ENCODE data around the gene GDPD5. TPM values are rescaled to one million over a fixed set of nuclear protein-coding genes. Genes with fewer than 3 reads are reported as not detected.

The GDPD5 gene
- total RNA-seq, 4 donors from 2014 or later, result 5.1 to 9.3 (median 8.4) TPM

DNA sequence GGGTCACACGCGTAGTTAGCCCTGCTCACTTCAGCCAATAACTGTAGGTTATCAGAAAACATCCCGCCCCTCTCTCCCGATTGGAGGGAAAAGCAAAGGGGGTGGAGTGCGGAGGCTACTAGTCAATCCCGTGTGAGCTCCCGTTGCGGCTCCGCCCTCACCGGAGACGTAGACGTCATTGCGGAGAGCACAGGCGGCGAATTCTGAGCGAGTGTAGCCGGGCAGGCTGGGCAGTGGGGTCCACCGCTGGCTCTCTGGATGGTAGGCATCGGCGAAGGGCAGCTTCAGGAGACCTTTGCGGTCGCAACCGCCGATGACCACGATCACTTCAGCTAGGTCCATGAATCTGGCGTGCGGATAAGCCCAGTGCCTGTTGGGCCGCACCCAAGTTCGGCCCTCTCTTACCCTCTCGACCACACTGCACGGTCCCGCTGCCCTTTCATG lies 97.4 kb downstream of the GDPD5 start:
- Histone ChIP-seq H3K27me3 (peaks cover 0 to 51% (median 16%) of the 10 kb centered on the region in 4 donors), H3K4me1 (peaks cover 10 to 41% (median 30%) of the 10 kb centered on the region in 4 donors), H3K9me3 (peaks cover 0 to 7% (median 3%) of the 10 kb centered on the region in 4 donors), H3K27ac (replicated peaks in 1 of 4) (peak overlapping the region in 2 of 4 donors; percentile 63 to 64), H3K36me3 (peaks cover 0 to 6% (median 5%) of the 10 kb centered on the region in 4 donors), H3K4me3 (peak overlapping the region; percentile 42 to 61 (median 55))
- TF ChIP-seq EP300 (IDR thresholded peaks at IDR 0.05), result no peak
- peak; percentile 69 to 85 for TF ChIP-seq POLR2AphosphoS5 (IDR thresholded peaks at IDR 0.05)
- TF ChIP-seq, protein P1, sequence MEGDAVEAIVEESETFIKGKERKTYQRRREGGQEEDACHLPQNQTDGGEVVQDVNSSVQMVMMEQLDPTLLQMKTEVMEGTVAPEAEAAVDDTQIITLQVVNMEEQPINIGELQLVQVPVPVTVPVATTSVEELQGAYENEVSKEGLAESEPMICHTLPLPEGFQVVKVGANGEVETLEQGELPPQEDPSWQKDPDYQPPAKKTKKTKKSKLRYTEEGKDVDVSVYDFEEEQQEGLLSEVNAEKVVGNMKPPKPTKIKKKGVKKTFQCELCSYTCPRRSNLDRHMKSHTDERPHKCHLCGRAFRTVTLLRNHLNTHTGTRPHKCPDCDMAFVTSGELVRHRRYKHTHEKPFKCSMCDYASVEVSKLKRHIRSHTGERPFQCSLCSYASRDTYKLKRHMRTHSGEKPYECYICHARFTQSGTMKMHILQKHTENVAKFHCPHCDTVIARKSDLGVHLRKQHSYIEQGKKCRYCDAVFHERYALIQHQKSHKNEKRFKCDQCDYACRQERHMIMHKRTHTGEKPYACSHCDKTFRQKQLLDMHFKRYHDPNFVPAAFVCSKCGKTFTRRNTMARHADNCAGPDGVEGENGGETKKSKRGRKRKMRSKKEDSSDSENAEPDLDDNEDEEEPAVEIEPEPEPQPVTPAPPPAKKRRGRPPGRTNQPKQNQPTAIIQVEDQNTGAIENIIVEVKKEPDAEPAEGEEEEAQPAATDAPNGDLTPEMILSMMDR (IDR thresholded peaks at IDR 0.05), result no peak
- no peak for TF ChIP-seq POLR2A (IDR thresholded peaks at IDR 0.05; ENCODE audit: low read depth)
- 43% methylated on average over 14 of the region's 32 CpGs for WGBS
- intact Hi-C loops (cut with DNase I), result no loop called here
- DNase-seq (ENCODE audit: extremely low spot score), result peak; percentile 97

DNA sequence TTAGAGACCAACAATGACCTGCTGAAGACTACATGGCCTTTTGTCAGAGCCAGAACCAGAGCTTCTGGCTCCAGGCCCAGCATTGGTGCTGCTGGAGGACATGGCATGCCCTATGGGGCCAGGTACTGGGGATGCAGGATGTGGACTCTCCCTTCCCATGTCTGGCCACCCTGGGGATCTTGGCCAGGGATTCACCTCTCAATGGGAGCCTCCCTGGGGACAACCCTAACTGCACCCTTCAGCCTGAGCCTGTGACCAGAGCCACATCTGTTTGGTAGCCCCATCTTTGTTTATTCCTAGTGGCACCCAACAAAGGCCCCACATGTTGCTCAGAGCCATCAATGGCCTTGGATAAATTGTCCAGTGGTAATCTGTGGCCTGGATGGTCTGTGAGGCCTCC lies 98.6 kb downstream of the GDPD5 start:
- H3K4me3 ChIP-seq, result no peak overlapping the region
- peaks cover 0 to 40% (median 16%) of the 10 kb centered on the region in 4 donors for H3K27me3 ChIP-seq
- DNase-seq (ENCODE audit: extremely low spot score), result no peak
- peaks cover 0 to 7% (median 3%) of the 10 kb centered on the region in 4 donors for H3K9me3 ChIP-seq
- intact Hi-C loops (cut with DNase I), result no loop called here
- H3K27ac ChIP-seq (replicated peaks in 1 of 4), result no peak overlapping the region
- H3K36me3 ChIP-seq, result peaks cover 0 to 18% (median 16%) of the 10 kb centered on the region in 4 donors
- peaks cover 10 to 38% (median 30%) of the 10 kb centered on the region in 4 donors for H3K4me1 ChIP-seq
- TF ChIP-seq POLR2A (IDR thresholded peaks at IDR 0.05; ENCODE audit: low read depth), result no peak
- TF ChIP-seq, protein P1 (IDR thresholded peaks at IDR 0.05), result no peak
- no peak for TF ChIP-seq POLR2AphosphoS5 (IDR thresholded peaks at IDR 0.05)
- no peak for TF ChIP-seq EP300 (IDR thresholded peaks at IDR 0.05)

DNA sequence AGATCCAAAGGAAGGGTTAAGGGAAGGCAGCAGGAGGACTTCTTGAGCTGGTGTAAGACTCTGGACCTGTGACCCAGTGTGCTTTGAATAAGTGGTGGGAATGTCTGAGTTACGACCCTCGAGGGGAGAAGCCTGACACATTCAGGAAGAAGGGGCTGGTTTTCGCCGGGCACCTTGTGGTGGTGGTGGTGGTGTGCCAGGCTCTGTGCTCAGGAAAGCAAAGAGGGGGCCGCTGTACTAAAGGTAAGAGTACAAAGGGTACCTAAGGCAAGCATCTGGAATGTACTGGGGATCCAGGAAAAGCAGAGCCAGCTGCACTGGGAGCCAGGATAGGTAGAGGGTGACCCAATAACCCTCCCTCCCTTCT lies 99.0 kb downstream of the GDPD5 start:
- H3K27ac ChIP-seq (replicated peaks in 1 of 4), result no peak overlapping the region
- peaks cover 0 to 7% (median 3%) of the 10 kb centered on the region in 4 donors for H3K9me3 ChIP-seq
- WGBS, result 92% methylated on average over 5 of the region's 5 CpGs
- peaks cover 10 to 36% (median 30%) of the 10 kb centered on the region in 4 donors for H3K4me1 ChIP-seq
- peaks cover 0 to 22% (median 18%) of the 10 kb centered on the region in 4 donors for H3K36me3 ChIP-seq
- no peak for DNase-seq (ENCODE audit: extremely low spot score)
- intact Hi-C loops (cut with DNase I), result no loop called here
- TF ChIP-seq, protein P1 (IDR thresholded peaks at IDR 0.05), result no peak
- no peak for TF ChIP-seq POLR2A (IDR thresholded peaks at IDR 0.05; ENCODE audit: low read depth)
- TF ChIP-seq EP300 (IDR thresholded peaks at IDR 0.05), result no peak
- TF ChIP-seq POLR2AphosphoS5 (IDR thresholded peaks at IDR 0.05), result no peak
- peaks cover 0 to 35% (median 16%) of the 10 kb centered on the region in 4 donors for H3K27me3 ChIP-seq
- H3K4me3 ChIP-seq, result no peak overlapping the region

DNA sequence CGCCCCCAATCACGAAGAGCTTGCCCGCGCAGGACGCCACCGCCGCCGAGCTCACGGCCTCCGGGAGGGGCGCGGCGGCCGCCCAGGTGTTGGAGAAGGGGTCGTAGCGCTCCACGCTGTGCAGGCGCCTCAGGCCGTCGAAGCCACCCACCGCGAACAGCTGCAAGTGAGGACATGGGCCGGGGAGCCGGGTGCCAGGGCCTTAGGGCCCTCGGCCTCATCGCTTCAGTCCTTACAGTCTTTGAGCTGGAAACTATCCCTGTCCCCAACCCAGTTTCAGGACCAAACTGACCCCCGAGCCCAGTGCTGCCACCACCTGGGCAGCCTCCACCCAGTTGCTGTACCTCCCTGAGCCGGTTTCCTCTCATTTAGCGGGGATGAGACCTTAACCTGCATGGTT lies 100.3 kb downstream of the GDPD5 start:
- DNase-seq (ENCODE audit: extremely low spot score), result no peak
- H3K4me3 ChIP-seq, result no peak overlapping the region
- no peak overlapping the region for H3K27ac ChIP-seq (replicated peaks in 1 of 4)
- 76% methylated on average over 24 of the region's 29 CpGs for WGBS
- TF ChIP-seq, protein P1 (IDR thresholded peaks at IDR 0.05), result no peak
- peaks cover 0 to 23% (median 5%) of the 10 kb centered on the region in 4 donors for H3K27me3 ChIP-seq
- peaks cover 5 to 30% (median 23%) of the 10 kb centered on the region in 4 donors for H3K4me1 ChIP-seq
- H3K36me3 ChIP-seq, result peaks cover 0 to 23% (median 18%) of the 10 kb centered on the region in 4 donors
- H3K9me3 ChIP-seq, result peaks cover 0 to 7% (median 3%) of the 10 kb centered on the region in 4 donors
- intact Hi-C loops (cut with DNase I), result no loop called here

DNA sequence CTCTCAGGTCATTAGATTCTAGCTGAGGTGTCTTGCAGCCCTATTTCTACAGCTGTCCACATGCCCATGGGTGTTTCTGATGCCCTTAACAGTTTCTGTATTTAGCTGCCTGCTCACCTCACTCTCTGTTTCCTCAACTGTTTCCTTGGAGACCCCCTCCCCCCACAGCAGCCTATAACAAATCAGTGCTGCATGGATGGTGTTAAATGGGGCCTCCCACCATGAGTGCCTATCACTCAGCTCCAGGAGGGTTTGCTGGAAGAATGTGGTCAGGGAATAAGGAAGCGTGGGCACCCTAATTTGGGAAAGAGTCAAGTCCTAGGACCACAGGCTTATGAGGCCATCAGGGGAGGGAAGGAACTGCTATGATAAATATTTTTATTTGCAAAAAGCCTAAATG lies 101.3 kb downstream of the GDPD5 start:
- Histone ChIP-seq H3K27me3 (peaks cover 0 to 12% (median 2%) of the 10 kb centered on the region in 4 donors), H3K9me3 (peaks cover 0 to 2% (median under 1%) of the 10 kb centered on the region in 4 donors), H3K4me1 (peaks cover under 1 to 23% (median 14%) of the 10 kb centered on the region in 4 donors), H3K4me3 (no peak overlapping the region), H3K27ac (replicated peaks in 1 of 4) (no peak overlapping the region), H3K36me3 (peaks cover 0 to 23% (median 18%) of the 10 kb centered on the region in 4 donors)
- no peak for DNase-seq (ENCODE audit: extremely low spot score)
- TF ChIP-seq POLR2AphosphoS5 (IDR thresholded peaks at IDR 0.05), result no peak
- TF ChIP-seq EP300 (IDR thresholded peaks at IDR 0.05), result no peak
- TF ChIP-seq, protein P1 (IDR thresholded peaks at IDR 0.05), result no peak
- no peak for TF ChIP-seq POLR2A (IDR thresholded peaks at IDR 0.05; ENCODE audit: low read depth)
- WGBS, result 95% methylated on average over 1 of the region's 1 CpG
- intact Hi-C loops (cut with DNase I), result no loop called here
